ENCODE data around the gene ADGRF5. TPM values are rescaled to one million over a fixed set of nuclear protein-coding genes. Genes with fewer than 3 reads are reported as not detected.

ADGRF5 gene
- total RNA-seq, 1 donor from 2014 or later, result 23.8 TPM

GRCh38 chr6:46932526-46933319 lies 11.0 kb upstream of the ADGRF5 start:
- no peak for ATAC-seq
- intact Hi-C loops (cut with DNase I), result no loop called here
- no peak for DNase-seq (ENCODE audit: low spot score)

GRCh38 chr6:46931416-46931815 lies 9.7 kb upstream of the ADGRF5 start:
- no peak for DNase-seq (ENCODE audit: low spot score)
- no peak for ATAC-seq
- intact Hi-C loops (cut with DNase I), result no loop called here

- intact Hi-C loops (cut with DNase I), result no loop called here
- no peak for DNase-seq (ENCODE audit: low spot score)
- ATAC-seq, result no peak
These were observed 8.6 kb upstream of the ADGRF5 start for GRCh38 chr6:46930331-46930730.

GRCh38 chr6:46927066-46927465 lies 5.3 kb upstream of the ADGRF5 start:
- no peak for DNase-seq (ENCODE audit: low spot score)
- intact Hi-C loops (cut with DNase I), result no loop called here
- no peak for ATAC-seq

GRCh38 chr6:46926481-46926880 lies 4.7 kb upstream of the ADGRF5 start:
- ATAC-seq (no peak), DNase-seq (ENCODE audit: low spot score) (no peak)
- intact Hi-C loops (cut with DNase I), result no loop called here

GRCh38 chr6:46925563-46926253 lies 4.0 kb upstream of the ADGRF5 start:
- intact Hi-C loops (cut with DNase I), result no loop called here
- no peak for DNase-seq (ENCODE audit: low spot score)
- ATAC-seq, result peak; percentile 81

- intact Hi-C loops (cut with DNase I), result no loop called here
- DNase-seq (ENCODE audit: low spot score) (no peak), ATAC-seq (no peak)
These were observed 1.7 kb upstream of the ADGRF5 start for GRCh38 chr6:46923476-46923875.

- intact Hi-C loops (cut with DNase I), result no loop called here
- no peak for ATAC-seq
- no peak for DNase-seq (ENCODE audit: low spot score)
These were observed 679 bp downstream of the ADGRF5 start for GRCh38 chr6:46921059-46921458.

GRCh38 chr6:46918806-46919205 lies 2.9 kb downstream of the ADGRF5 start:
- intact Hi-C loops (cut with DNase I), result no loop called here
- DNase-seq (ENCODE audit: low spot score), result no peak
- no peak for ATAC-seq

GRCh38 chr6:46917002-46917545 lies 4.7 kb downstream of the ADGRF5 start:
- intact Hi-C loops (cut with DNase I), result no loop called here
- DNase-seq (ENCODE audit: low spot score) (no peak), ATAC-seq (no peak)

- DNase-seq (ENCODE audit: low spot score) (no peak), ATAC-seq (no peak)
- intact Hi-C loops (cut with DNase I), result no loop called here
These were observed 5.9 kb downstream of the ADGRF5 start for GRCh38 chr6:46915866-46916265.

- intact Hi-C loops (cut with DNase I), result no loop called here
- ATAC-seq, result no peak
- no peak for DNase-seq (ENCODE audit: low spot score)
These were observed 6.4 kb downstream of the ADGRF5 start for GRCh38 chr6:46915380-46915779.

- intact Hi-C loops (cut with DNase I), result no loop called here
- ATAC-seq, result no peak
- DNase-seq (ENCODE audit: low spot score), result no peak
These were observed 7.4 kb downstream of the ADGRF5 start for GRCh38 chr6:46914279-46914810.

GRCh38 chr6:46909371-46909770 lies 12.4 kb downstream of the ADGRF5 start:
- ATAC-seq (no peak), DNase-seq (ENCODE audit: low spot score) (no peak)
- intact Hi-C loops (cut with DNase I), result no loop called here

GRCh38 chr6:46906776-46907175 lies 15.0 kb downstream of the ADGRF5 start:
- ATAC-seq (no peak), DNase-seq (ENCODE audit: low spot score) (no peak)
- intact Hi-C loops (cut with DNase I), result no loop called here

- ATAC-seq (no peak), DNase-seq (ENCODE audit: low spot score) (no peak)
- intact Hi-C loops (cut with DNase I), result no loop called here
These were observed 17.6 kb downstream of the ADGRF5 start for GRCh38 chr6:46904117-46904516.

- intact Hi-C loops (cut with DNase I), result no loop called here
- DNase-seq (ENCODE audit: low spot score) (no peak), ATAC-seq (no peak)
These were observed 18.6 kb downstream of the ADGRF5 start for GRCh38 chr6:46903175-46903574.

- ATAC-seq (no peak), DNase-seq (ENCODE audit: low spot score) (no peak)
- intact Hi-C loops (cut with DNase I), result no loop called here
These were observed 19.8 kb downstream of the ADGRF5 start for GRCh38 chr6:46901882-46902314.

- no peak for DNase-seq (ENCODE audit: low spot score)
- intact Hi-C loops (cut with DNase I), result no loop called here
- ATAC-seq, result no peak
These were observed 21.5 kb downstream of the ADGRF5 start for GRCh38 chr6:46900266-46900665.

GRCh38 chr6:46899659-46900058 lies 22.1 kb downstream of the ADGRF5 start:
- DNase-seq (ENCODE audit: low spot score) (no peak), ATAC-seq (no peak)
- intact Hi-C loops (cut with DNase I), result no loop called here
